ENCODE results near the gene S100G.

GRCh38 chrX:16662402-16662801 is 12.4 kb downstream of the S100G start:
- TF ChIP-seq MXI1 (IDR thresholded peaks at IDR 0.05; ENCODE audit: borderline replicate concordance, low read depth, low read length) (no peak), CTCF (conservative IDR thresholded peaks at IDR 0.05; ENCODE audit: low read depth, low read length) (no peak), POLR2A (IDR thresholded peaks at IDR 0.05; ENCODE audit: low read depth, low read length) (no peak), RAD21 (IDR thresholded peaks at IDR 0.05; ENCODE audit: low read length) (no peak), SMC3 (IDR thresholded peaks at IDR 0.05; ENCODE audit: low read depth, low read length) (no peak), FOS (IDR thresholded peaks at IDR 0.05; ENCODE audit: low read depth, low read length) (no peak), USF2 (IDR thresholded peaks at IDR 0.05; ENCODE audit: low read depth, low read length) (no peak), BHLHE40 (IDR thresholded peaks at IDR 0.05; ENCODE audit: low read depth, low read length) (no peak), CHD1 (IDR thresholded peaks at IDR 0.05; ENCODE audit: low read depth, low read length) (no peak), ELK1 (IDR thresholded peaks at IDR 0.05; ENCODE audit: borderline replicate concordance, low read depth, low read length) (no peak), RFX5 (IDR thresholded peaks at IDR 0.05; ENCODE audit: low read depth, low read length) (no peak), NFE2L2 (IDR thresholded peaks at IDR 0.05; ENCODE audit: low read depth, low read length) (no peak), CEBPB (IDR thresholded peaks at IDR 0.05; ENCODE audit: low read depth, low read length) (no peak), MAZ (IDR thresholded peaks at IDR 0.05; ENCODE audit: borderline replicate concordance, low read depth, low read length) (no peak)
